Left ventricle myocardium inferior (tissue), 1 donor: ENCODE measurements around the gene SPATA25. TPM values are rescaled to one million over a fixed set of nuclear protein-coding genes. Genes with fewer than 3 reads are reported as not detected.

Experiments
- DNase-seq: peaks from one replicate; pipeline ENCODE4 v3.0.0-alpha.2; 2020
- H3K27ac ChIP-seq: fragments of 200-600 bp; replicated peaks from 2 replicates; pipeline ENCODE4 v1.8.0; 2021
- H3K27me3 ChIP-seq: fragments of 200-600 bp; 2 replicates; pipeline ENCODE4 v1.8.0; 2021; ENCODE audit warnings: low read depth
- H3K36me3 ChIP-seq: fragments of 200-600 bp; 2 replicates; pipeline ENCODE4 v1.8.0; 2021
- H3K4me1 ChIP-seq: fragments of 200-600 bp; 2 replicates; pipeline ENCODE4 v1.8.0; 2021
- H3K4me3 ChIP-seq: fragments of 200-600 bp; 2 replicates; pipeline ENCODE4 v1.8.0; 2021; ENCODE audit warnings: mild to moderate bottlenecking, moderate library complexity
- H3K9me3 ChIP-seq: fragments of 200-600 bp; replicated peaks from 2 replicates; pipeline ENCODE4 v1.8.0; 2021
- intact Hi-C: fragments of 100-400 bp; cut with micrococcal nuclease; formaldehyde crosslinking; loops from one replicate; pipeline ENCODE4 v1.11.0; 2022
- total RNA-seq: library from RNA; stranded (reverse); fragmentation: NEBNext Ultra II Directional; extraction: Animal tissue kit (Norgen Biotek cat#: 25700); gene quantifications from one replicate; pipeline ENCODE4 v1.2.1, GENCODE V29; 2021
- TF ChIP-seq, protein P1 (sequence below): fragments of 200-600 bp; IDR thresholded peaks from 2 replicates; pipeline ENCODE4 v1.8.0; 2021; ENCODE audit warnings: antibody characterized with exemption, mild to moderate bottlenecking, borderline replicate concordance
- donor health status: DM: no; HTN: yes; CAD: no; lungs with severe emphysema.

The SPATA25 gene
- total RNA-seq, 1 donor from 2014 or later: 2.4 TPM

DNA sequence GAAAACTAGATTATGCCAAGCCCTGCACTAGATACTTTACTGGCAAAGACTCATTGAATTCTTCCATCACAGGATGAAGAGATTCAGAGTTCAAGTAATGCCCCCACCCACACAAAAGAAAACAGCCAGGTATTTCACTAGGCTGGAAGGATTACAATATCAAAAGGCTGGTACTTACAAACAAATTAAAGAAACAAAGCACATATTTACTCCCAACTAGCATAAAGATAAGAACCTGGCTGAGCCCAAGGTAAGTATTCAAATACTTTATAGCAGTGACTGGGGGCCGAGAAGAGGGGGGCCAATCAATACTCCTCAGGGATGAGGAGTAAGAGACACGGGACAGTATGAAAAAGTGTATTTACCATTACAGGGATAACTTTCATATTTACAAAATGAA is 33.9 kb downstream of the SPATA25 start:
- H3K4me1 ChIP-seq: peaks cover 51% of the 10 kb centered on the region

DNA sequence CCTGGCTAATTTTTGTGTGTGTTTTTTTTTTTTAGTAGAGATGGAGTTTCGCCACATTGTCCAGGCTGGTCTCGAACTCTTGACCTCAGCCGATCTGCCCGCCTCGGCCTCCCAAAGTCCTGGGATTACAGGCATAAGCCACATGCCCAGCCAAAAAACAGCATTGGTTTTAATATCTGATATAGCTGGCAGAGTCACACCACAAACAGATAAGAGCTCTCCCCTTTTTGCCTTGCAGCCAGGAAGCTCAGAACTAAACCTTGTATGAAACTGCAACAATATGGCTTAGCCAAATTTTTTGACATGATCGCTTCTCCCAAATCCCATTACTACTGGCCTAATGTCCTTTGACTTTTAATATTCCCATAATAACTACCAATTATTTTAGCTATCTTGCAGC is 35.1 kb downstream of the SPATA25 start:
- peaks cover 40% of the 10 kb centered on the region for H3K4me1 ChIP-seq
- no peak for DNase-seq
- intact Hi-C loops: no loop called here

More for the DNA sequence above, 33.9 kb downstream of the SPATA25 start:
- DNase-seq: no peak
- no peaks in the 10 kb centered on the region for H3K9me3 ChIP-seq
- H3K27me3 ChIP-seq: no peaks in the 10 kb centered on the region
- TF ChIP-seq, protein P1, sequence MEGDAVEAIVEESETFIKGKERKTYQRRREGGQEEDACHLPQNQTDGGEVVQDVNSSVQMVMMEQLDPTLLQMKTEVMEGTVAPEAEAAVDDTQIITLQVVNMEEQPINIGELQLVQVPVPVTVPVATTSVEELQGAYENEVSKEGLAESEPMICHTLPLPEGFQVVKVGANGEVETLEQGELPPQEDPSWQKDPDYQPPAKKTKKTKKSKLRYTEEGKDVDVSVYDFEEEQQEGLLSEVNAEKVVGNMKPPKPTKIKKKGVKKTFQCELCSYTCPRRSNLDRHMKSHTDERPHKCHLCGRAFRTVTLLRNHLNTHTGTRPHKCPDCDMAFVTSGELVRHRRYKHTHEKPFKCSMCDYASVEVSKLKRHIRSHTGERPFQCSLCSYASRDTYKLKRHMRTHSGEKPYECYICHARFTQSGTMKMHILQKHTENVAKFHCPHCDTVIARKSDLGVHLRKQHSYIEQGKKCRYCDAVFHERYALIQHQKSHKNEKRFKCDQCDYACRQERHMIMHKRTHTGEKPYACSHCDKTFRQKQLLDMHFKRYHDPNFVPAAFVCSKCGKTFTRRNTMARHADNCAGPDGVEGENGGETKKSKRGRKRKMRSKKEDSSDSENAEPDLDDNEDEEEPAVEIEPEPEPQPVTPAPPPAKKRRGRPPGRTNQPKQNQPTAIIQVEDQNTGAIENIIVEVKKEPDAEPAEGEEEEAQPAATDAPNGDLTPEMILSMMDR: no peak
- H3K4me3 ChIP-seq: no peak overlapping the region
- intact Hi-C loops: no loop called here
- H3K36me3 ChIP-seq: peaks cover 36% of the 10 kb centered on the region
- no peak overlapping the region for H3K27ac ChIP-seq

DNA sequence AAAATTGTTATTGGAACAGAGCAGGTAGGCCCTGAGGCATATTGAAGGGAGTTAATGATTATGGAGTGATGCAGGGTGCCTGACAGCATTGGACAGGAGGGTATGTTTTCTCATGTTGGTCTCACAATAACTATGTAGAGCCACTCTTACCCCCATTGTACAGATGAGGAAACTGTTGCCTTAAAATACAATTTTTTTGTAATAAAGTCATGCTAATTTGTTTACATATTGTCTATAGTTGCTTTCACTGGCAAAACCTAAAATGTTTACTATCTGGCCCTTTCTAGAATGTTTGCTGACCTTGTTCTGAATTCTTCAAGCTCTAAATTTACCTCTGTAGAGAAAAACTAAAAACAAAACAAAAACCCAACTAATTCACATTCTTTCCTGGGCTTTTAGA is 35.9 kb downstream of the SPATA25 start:
- Histone ChIP-seq H3K27me3 (no peaks in the 10 kb centered on the region), H3K4me3 (no peak overlapping the region), H3K9me3 (no peaks in the 10 kb centered on the region), H3K4me1 (peaks cover 34% of the 10 kb centered on the region), H3K27ac (peak overlapping the region; percentile 27), H3K36me3 (peaks cover 54% of the 10 kb centered on the region)
- no peak for DNase-seq
- intact Hi-C loops: no loop called here
- TF ChIP-seq, protein P1: no peak

More for the DNA sequence above, 35.1 kb downstream of the SPATA25 start:
- Histone ChIP-seq H3K27ac (no peak overlapping the region), H3K9me3 (no peaks in the 10 kb centered on the region), H3K4me3 (no peak overlapping the region), H3K27me3 (no peaks in the 10 kb centered on the region), H3K36me3 (peaks cover 45% of the 10 kb centered on the region)
- TF ChIP-seq, protein P1: no peak

DNA sequence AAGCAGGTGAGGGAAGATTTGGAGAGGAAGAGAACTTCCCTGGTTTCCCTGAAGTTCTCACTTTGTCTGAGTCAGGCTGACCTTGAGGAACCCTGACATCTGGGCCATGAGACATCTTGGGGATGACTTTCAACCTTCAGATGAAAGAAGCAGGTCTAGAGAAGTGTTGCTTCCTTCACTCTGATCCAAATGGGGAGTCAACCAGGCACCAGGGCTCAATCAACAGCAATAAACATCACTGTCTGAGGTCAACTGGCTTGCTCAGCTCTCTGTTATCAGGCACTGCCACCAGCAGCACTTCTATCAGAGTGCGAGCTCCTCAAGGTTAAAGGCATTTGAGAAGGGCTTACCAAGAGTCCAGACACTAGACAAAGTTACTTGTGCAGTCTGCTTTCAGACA is 36.5 kb downstream of the SPATA25 start:
- H3K27ac ChIP-seq: peak overlapping the region; percentile 27
- H3K4me3 ChIP-seq: no peak overlapping the region
- TF ChIP-seq, protein P1: no peak
- intact Hi-C loops: no loop called here
- H3K9me3 ChIP-seq: no peaks in the 10 kb centered on the region
- H3K4me1 ChIP-seq: peaks cover 28% of the 10 kb centered on the region
- H3K27me3 ChIP-seq: no peaks in the 10 kb centered on the region
- DNase-seq: no peak
- peaks cover 57% of the 10 kb centered on the region for H3K36me3 ChIP-seq

DNA sequence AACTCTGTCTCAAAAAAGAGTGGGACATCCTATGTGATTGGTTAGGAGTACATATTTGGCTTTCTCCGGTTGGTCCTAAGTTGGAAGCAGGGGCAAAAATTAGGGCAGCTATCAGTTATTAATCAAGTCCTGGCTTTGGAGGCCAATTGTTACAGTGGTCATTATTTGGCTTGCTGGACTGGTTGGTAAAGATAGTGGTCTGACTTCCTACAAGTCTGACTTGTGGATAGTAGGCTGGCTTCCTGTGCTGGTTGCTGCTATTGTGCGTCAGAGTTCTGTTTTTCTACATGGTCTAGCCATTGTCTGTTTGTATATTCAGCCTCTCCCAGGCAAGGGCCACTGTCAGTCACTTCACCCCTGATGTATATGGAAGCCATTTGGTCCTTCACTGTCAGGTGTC is 37.2 kb downstream of the SPATA25 start:
- H3K4me3 ChIP-seq: no peak overlapping the region
- H3K4me1 ChIP-seq: peaks cover 21% of the 10 kb centered on the region
- H3K36me3 ChIP-seq: peaks cover 64% of the 10 kb centered on the region
- DNase-seq: no peak
- intact Hi-C loops: no loop called here
- TF ChIP-seq, protein P1: no peak
- H3K9me3 ChIP-seq: no peaks in the 10 kb centered on the region
- H3K27ac ChIP-seq: no peak overlapping the region
- H3K27me3 ChIP-seq: no peaks in the 10 kb centered on the region
